Smooth muscle cell (in vitro differentiated cells): Measurements from ENCODE around the gene SERPINA9. TPM values are rescaled to one million over a fixed set of nuclear protein-coding genes. Genes with fewer than 3 reads are reported as not detected.

ENCODE experiments used
- DNase-seq: peaks from one replicate; lab custom pipeline; 2025; ENCODE audit not compliant: unreplicated experiment; lab: John Stamatoyannopoulos, UW
- H2AFZ ChIP-seq: fragments of 200-600 bp; sonication (generic); 2 replicates; pipeline ENCODE4 v1.6.0; 2016; ENCODE audit warnings: antibody characterized with exemption, low read depth, mild to moderate bottlenecking
- H3F3A ChIP-seq: fragments of 200-600 bp; sonication (generic); 2 replicates; pipeline ENCODE4 v1.6.0; 2017; ENCODE audit warnings: antibody characterized with exemption, low read depth
- H3K27ac ChIP-seq: fragments of 200-600 bp; sonication (generic); 2 replicates; pipeline ENCODE4 v1.5.1; 2016; ENCODE audit warnings: low read depth, mild to moderate bottlenecking
- H3K27me3 ChIP-seq: fragments of 200-600 bp; sonication (generic); 2 replicates; pipeline ENCODE4 v1.6.1; 2016; ENCODE audit warnings: low read depth, mild to moderate bottlenecking
- H3K36me3 ChIP-seq: fragments of 200-600 bp; sonication (generic); 2 replicates; pipeline ENCODE4 v1.5.1; 2016; ENCODE audit warnings: low read depth
- H3K4me1 ChIP-seq: fragments of 200-600 bp; sonication (generic); 2 replicates; pipeline ENCODE4 v1.5.1; 2016; ENCODE audit warnings: low read depth
- H3K4me2 ChIP-seq: fragments of 200-600 bp; sonication (generic); 2 replicates; pipeline ENCODE4 v1.6.0; 2016; ENCODE audit warnings: mild to moderate bottlenecking
- H3K4me3 ChIP-seq: fragments of 200-600 bp; sonication (generic); 2 replicates; pipeline ENCODE4 v1.5.1; 2016; ENCODE audit warnings: mild to moderate bottlenecking
- H3K79me2 ChIP-seq: fragments of 200-600 bp; sonication (generic); 2 replicates; pipeline ENCODE4 v1.6.0; 2016; ENCODE audit warnings: low read depth, mild to moderate bottlenecking
- H3K9ac ChIP-seq: fragments of 200-600 bp; sonication (generic); 2 replicates; pipeline ENCODE4 v1.6.0; 2016; ENCODE audit warnings: low read depth
- H3K9me3 ChIP-seq: fragments of 200-600 bp; sonication (generic); replicated peaks from 2 replicates; pipeline ENCODE4 v1.5.1; 2016; ENCODE audit warnings: low read depth
- H4K20me1 ChIP-seq: fragments of 200-600 bp; sonication (generic); 2 replicates; pipeline ENCODE4 v1.6.0; 2016; ENCODE audit warnings: low read depth
- WGBS: methylation state at CpG from one replicate; pipeline ENCODE4 v1.1.7; 2016; ENCODE audit warnings: low lambda C conversion rate; 5-methylcytosine and 5-hydroxymethylcytosine counted together
- polyA plus RNA-seq: library from polyadenylated mRNA; unstranded; fragments of >200 nt; fragmentation: Nextera tagmentation; extraction: Ambion mirVana; gene quantifications from 2 replicates; pipeline ENCODE4 v1.2.1, GENCODE V29; 2016
- total RNA-seq: library from RNA; depleted of rRNA; stranded (reverse); fragments of >200 nt; gene quantifications from 2 replicates; pipeline ENCODE4 v1.2.3, GENCODE V29; 2014
- TF ChIP-seq, protein P1 (sequence below): fragments of 200-600 bp; sonication (generic); IDR thresholded peaks from 2 replicates; pipeline ENCODE4 v1.5.1; 2017; ENCODE audit warnings: borderline replicate concordance, mild to moderate bottlenecking, antibody characterized with exemption; ENCODE audit not compliant: insufficient read depth, poor library complexity, severe bottlenecking

The SERPINA9 gene
- total and polyA plus RNA-seq, 2 experiments from 2014 or later = not detected

- no peak overlapping the region for H3K4me3 ChIP-seq
- no peaks in the 10 kb centered on the region for H3K36me3 ChIP-seq
- H2AFZ ChIP-seq = no peak overlapping the region
- peaks cover 7% of the 10 kb centered on the region for H3K27me3 ChIP-seq
- H3K9ac ChIP-seq = no peak overlapping the region
- TF ChIP-seq, protein P1, sequence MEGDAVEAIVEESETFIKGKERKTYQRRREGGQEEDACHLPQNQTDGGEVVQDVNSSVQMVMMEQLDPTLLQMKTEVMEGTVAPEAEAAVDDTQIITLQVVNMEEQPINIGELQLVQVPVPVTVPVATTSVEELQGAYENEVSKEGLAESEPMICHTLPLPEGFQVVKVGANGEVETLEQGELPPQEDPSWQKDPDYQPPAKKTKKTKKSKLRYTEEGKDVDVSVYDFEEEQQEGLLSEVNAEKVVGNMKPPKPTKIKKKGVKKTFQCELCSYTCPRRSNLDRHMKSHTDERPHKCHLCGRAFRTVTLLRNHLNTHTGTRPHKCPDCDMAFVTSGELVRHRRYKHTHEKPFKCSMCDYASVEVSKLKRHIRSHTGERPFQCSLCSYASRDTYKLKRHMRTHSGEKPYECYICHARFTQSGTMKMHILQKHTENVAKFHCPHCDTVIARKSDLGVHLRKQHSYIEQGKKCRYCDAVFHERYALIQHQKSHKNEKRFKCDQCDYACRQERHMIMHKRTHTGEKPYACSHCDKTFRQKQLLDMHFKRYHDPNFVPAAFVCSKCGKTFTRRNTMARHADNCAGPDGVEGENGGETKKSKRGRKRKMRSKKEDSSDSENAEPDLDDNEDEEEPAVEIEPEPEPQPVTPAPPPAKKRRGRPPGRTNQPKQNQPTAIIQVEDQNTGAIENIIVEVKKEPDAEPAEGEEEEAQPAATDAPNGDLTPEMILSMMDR = no peak
- no peaks in the 10 kb centered on the region for H3F3A ChIP-seq
- 83% methylated on average over 3 of the region's 3 CpGs for WGBS
- no peaks in the 10 kb centered on the region for H4K20me1 ChIP-seq
- H3K9me3 ChIP-seq = no peaks in the 10 kb centered on the region
- no peaks in the 10 kb centered on the region for H3K79me2 ChIP-seq
- no peak overlapping the region for H3K4me2 ChIP-seq
- no peak for DNase-seq
- H3K4me1 ChIP-seq = peaks cover 11% of the 10 kb centered on the region
- H3K27ac ChIP-seq = no peak overlapping the region
Observed at GRCh38 chr14:94450722-94451090, 25.3 kb downstream of the SERPINA9 start.

DNA sequence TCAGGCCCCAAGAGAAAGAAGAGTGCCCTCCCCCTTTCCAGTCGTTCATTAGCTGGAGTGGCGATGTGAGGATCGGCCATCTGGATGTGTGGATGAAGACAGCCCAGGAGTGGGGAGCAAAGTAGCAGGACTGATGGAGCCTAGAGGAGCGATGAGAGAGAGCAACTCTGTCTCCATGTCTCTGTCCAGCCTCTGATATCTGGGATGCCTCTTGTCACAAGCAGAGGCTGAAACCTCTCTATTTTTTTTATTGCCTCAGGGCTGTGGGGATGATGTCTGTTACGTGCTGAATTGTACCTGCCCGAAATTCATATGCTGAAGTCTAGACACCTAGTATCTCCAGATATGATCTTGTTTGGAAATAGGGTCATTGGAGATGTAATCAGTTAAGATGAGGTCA is 26.1 kb downstream of the SERPINA9 start:
- Histone ChIP-seq H3F3A (no peaks in the 10 kb centered on the region), H3K79me2 (no peaks in the 10 kb centered on the region), H3K9ac (no peak overlapping the region), H3K4me2 (no peak overlapping the region), H2AFZ (no peak overlapping the region), H3K9me3 (no peaks in the 10 kb centered on the region), H3K27me3 (peaks cover 7% of the 10 kb centered on the region), H3K4me1 (peaks cover 11% of the 10 kb centered on the region), H3K36me3 (no peaks in the 10 kb centered on the region), H3K27ac (no peak overlapping the region), H3K4me3 (no peak overlapping the region), H4K20me1 (no peaks in the 10 kb centered on the region)
- no peak for DNase-seq
- WGBS = 91% methylated on average over 6 of the region's 6 CpGs
- TF ChIP-seq, protein P1 = no peak

DNA sequence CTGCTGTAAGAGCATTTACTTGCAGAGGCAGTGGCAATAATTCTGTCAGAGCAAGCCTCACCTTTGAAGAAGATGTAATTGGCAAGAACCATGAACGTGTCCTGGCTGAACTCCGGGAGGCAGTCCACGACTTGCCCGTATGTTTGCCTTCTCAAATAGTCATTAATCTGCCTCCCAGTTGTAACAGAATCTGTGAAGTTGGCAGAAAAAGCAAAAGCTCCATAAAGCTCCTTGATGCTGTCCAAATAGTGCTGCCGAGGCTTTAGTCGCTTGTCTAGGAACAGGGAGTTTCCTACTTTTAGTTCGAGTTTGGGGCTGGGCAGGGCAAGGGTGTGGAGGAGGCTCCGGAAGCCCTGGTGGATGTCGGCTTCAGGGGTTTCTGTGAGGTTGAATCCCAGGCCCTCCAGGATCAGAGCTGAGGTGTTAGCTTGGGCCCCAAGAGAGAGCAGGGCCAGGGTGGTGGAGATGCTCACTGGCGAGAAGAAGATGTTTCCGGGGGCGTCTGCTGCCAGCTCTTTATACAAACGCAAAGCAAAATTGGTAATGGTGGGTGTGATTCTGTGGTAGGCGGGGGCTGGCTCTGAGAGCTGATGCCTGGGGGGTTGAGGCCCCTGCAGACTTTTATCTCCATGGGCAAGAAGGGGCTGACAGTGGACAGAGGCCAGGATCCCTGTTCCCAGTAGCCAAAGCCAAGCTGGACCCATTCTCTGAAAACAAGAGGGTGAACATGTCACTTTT is 27.8 kb downstream of the SERPINA9 start:
- no peak for DNase-seq
- H3K79me2 ChIP-seq = no peaks in the 10 kb centered on the region
- no peaks in the 10 kb centered on the region for H3F3A ChIP-seq
- H2AFZ ChIP-seq = no peak overlapping the region
- no peak overlapping the region for H3K4me3 ChIP-seq
- H4K20me1 ChIP-seq = no peaks in the 10 kb centered on the region
- H3K4me1 ChIP-seq = peaks cover 11% of the 10 kb centered on the region
- TF ChIP-seq, protein P1 = no peak
- 89% methylated on average over 14 of the region's 14 CpGs for WGBS
- H3K9me3 ChIP-seq = no peaks in the 10 kb centered on the region
- H3K9ac ChIP-seq = no peak overlapping the region
- H3K27ac ChIP-seq = no peak overlapping the region
- peaks cover 7% of the 10 kb centered on the region for H3K27me3 ChIP-seq
- H3K36me3 ChIP-seq = no peaks in the 10 kb centered on the region
- no peak overlapping the region for H3K4me2 ChIP-seq

GRCh38 chr14:94447206-94447605 is 28.8 kb downstream of the SERPINA9 start:
- Histone ChIP-seq H3K27me3 (peaks cover 7% of the 10 kb centered on the region), H4K20me1 (no peaks in the 10 kb centered on the region), H3K4me2 (no peak overlapping the region), H3F3A (no peaks in the 10 kb centered on the region), H3K4me3 (no peak overlapping the region), H3K4me1 (peaks cover 11% of the 10 kb centered on the region), H3K27ac (no peak overlapping the region), H3K36me3 (no peaks in the 10 kb centered on the region), H2AFZ (no peak overlapping the region), H3K9me3 (no peaks in the 10 kb centered on the region), H3K79me2 (no peaks in the 10 kb centered on the region), H3K9ac (no peak overlapping the region)
- no peak for DNase-seq
- WGBS = 63% methylated on average over 3 of the region's 3 CpGs
- TF ChIP-seq, protein P1 = no peak
